WERI-Rb-1 (cell line): ENCODE results near the gene POLR1D.

Experiments
- DNase-seq: peaks from one replicate; pipeline ENCODE4 v3.0.0-alpha.2; 2020
- H3K27ac ChIP-seq: fragments of 250-450 bp; sonication (Bioruptor Pico); 2 replicates; pipeline ENCODE4 v1.5.1; 2020; ENCODE audit warnings: mild to moderate bottlenecking, moderate library complexity
- H3K27me3 ChIP-seq: fragments of 250-450 bp; sonication (Bioruptor Pico); 2 replicates; pipeline ENCODE4 v1.5.1; 2021; ENCODE audit warnings: mild to moderate bottlenecking, low read depth, moderate library complexity; ENCODE audit not compliant: insufficient read depth, severe bottlenecking
- H3K36me3 ChIP-seq: fragments of 250-450 bp; sonication (Bioruptor Pico); 2 replicates; pipeline ENCODE4 v1.5.1; 2020; ENCODE audit warnings: mild to moderate bottlenecking, moderate library complexity
- H3K4me3 ChIP-seq: 2 replicates; pipeline ENCODE4 v1.5.1; 2011; ENCODE audit warnings: low read depth, mild to moderate bottlenecking, control low read depth, low read length
- H3K9me3 ChIP-seq: fragments of 250-450 bp; sonication (Bioruptor Pico); 2 replicates; pipeline ENCODE4 v1.5.1; 2021; ENCODE audit warnings: mild to moderate bottlenecking, moderate library complexity; ENCODE audit not compliant: severe bottlenecking
- TF ChIP-seq, protein P1 (sequence below): IDR thresholded peaks from 2 replicates; pipeline ENCODE4 v1.5.1; 2011; ENCODE audit warnings: low read depth, mild to moderate bottlenecking, control low read depth, inconsistent platforms, low read length

POLR1D gene

GRCh38 chr13:27654816-27655215 lies 33.1 kb downstream of the POLR1D start:
- Histone ChIP-seq H3K36me3 (peaks cover 13% of the 10 kb centered on the region), H3K27me3 (no peaks in the 10 kb centered on the region), H3K4me3 (no peak overlapping the region), H3K27ac (no peak overlapping the region), H3K9me3 (peaks cover 8% of the 10 kb centered on the region)
- DNase-seq, result no peak
- TF ChIP-seq, protein P1, sequence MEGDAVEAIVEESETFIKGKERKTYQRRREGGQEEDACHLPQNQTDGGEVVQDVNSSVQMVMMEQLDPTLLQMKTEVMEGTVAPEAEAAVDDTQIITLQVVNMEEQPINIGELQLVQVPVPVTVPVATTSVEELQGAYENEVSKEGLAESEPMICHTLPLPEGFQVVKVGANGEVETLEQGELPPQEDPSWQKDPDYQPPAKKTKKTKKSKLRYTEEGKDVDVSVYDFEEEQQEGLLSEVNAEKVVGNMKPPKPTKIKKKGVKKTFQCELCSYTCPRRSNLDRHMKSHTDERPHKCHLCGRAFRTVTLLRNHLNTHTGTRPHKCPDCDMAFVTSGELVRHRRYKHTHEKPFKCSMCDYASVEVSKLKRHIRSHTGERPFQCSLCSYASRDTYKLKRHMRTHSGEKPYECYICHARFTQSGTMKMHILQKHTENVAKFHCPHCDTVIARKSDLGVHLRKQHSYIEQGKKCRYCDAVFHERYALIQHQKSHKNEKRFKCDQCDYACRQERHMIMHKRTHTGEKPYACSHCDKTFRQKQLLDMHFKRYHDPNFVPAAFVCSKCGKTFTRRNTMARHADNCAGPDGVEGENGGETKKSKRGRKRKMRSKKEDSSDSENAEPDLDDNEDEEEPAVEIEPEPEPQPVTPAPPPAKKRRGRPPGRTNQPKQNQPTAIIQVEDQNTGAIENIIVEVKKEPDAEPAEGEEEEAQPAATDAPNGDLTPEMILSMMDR, result no peak

DNA sequence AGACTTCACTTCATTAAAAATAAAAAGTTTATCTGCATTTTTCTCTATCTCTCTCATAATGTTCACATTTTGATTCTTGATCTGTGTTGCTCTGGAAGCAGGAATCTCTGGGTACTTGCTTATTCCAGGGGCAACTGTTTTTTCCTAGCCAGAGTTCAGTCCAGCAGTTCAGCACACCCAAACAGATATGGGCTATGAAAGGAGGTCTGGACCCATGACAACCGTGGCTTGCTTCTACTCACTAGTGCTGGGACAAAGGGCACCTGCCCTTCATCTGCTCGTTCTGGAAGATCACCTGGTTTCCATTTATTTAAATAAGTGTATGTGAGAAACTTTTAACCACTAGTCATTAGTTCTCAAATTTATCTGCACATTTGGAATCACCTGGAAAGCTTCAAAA lies 36.0 kb downstream of the POLR1D start:
- Histone ChIP-seq H3K36me3 (no peaks in the 10 kb centered on the region; the same call in 1 of the 2 replicates), H3K27ac (no peak overlapping the region), H3K9me3 (no peaks in the 10 kb centered on the region), H3K27me3 (no peaks in the 10 kb centered on the region), H3K4me3 (no peak overlapping the region)
- TF ChIP-seq, protein P1, result no peak
- DNase-seq, result no peak

- H3K4me3 ChIP-seq, result no peak overlapping the region
- TF ChIP-seq, protein P1, result no peak
- H3K27me3 ChIP-seq, result no peaks in the 10 kb centered on the region
- DNase-seq, result no peak
- no peaks in the 10 kb centered on the region for H3K9me3 ChIP-seq
- no peak overlapping the region for H3K27ac ChIP-seq
- no peaks in the 10 kb centered on the region; the same call in 1 of the 2 replicates for H3K36me3 ChIP-seq
Observed at GRCh38 chr13:27658546-27658945, 36.9 kb downstream of the POLR1D start.

DNA sequence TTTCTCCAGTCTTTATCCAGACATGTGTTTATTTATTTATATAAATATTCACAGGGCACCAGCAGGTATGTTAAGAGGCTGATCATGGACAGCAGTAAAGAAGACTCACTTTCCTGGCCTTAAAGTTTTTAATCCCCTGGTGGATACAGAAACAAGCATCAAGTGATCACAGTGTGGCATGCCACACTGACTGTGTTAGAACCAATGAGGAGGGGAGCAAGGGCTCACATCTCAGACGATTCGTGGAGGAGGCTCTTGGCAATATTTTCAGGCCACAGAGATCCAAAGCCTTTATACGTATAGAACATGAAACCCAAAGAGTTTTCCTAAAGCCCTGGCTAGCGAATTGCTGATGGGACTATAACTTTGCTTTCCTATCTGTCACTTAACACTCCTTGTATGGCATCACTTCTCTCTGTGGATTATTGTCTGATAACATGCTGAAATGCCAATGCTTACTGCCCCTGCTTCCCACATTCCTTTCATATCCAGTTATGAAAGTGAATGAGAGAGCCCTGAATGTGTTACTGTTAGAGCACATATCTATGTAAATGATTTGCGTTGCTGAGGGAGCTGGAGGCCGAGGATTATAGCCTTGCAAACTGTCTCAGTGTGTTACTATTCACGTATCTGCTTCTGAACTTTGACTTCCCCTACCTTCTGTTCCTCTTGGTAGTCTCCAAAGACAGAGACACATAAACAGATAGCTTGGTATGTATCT lies 37.6 kb downstream of the POLR1D start:
- DNase-seq, result no peak
- H3K27me3 ChIP-seq, result no peaks in the 10 kb centered on the region
- TF ChIP-seq, protein P1, result no peak

DNA sequence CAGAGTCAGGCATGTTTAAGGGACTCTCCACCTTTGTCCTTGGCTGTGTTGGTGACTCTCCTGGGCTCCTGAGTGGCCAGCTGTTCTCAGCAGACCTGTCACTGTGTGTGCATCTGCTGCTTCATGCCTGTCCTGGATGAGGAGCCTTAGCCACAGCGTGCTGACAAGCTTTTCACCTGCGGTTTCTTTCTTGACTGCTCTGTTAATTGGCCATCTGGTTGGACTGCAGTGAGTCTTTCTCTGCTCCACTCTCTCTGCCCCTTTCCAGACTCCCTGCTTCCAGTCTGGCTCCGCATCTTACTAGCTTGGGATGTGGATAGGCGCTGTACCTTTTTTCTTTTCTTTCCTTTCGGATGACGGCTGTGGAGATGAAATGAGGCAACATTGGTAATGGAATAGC lies 38.8 kb downstream of the POLR1D start:
- Histone ChIP-seq H3K36me3 (no peaks in the 10 kb centered on the region; the same call in 1 of the 2 replicates), H3K27ac (no peak overlapping the region), H3K9me3 (no peaks in the 10 kb centered on the region), H3K4me3 (no peak overlapping the region), H3K27me3 (no peaks in the 10 kb centered on the region)
- TF ChIP-seq, protein P1, result no peak
- no peak for DNase-seq

More for the DNA sequence above, 37.6 kb downstream of the POLR1D start:
- Histone ChIP-seq H3K4me3 (no peak overlapping the region), H3K27ac (no peak overlapping the region), H3K9me3 (no peaks in the 10 kb centered on the region), H3K36me3 (no peaks in the 10 kb centered on the region; the same call in 1 of the 2 replicates)

GRCh38 chr13:27661017-27661416 lies 39.3 kb downstream of the POLR1D start:
- TF ChIP-seq, protein P1, result no peak
- H3K9me3 ChIP-seq, result no peaks in the 10 kb centered on the region
- no peak overlapping the region for H3K27ac ChIP-seq
- H3K4me3 ChIP-seq, result no peak overlapping the region
- H3K27me3 ChIP-seq, result no peaks in the 10 kb centered on the region
- peaks cover 4% of the 10 kb centered on the region for H3K36me3 ChIP-seq
- DNase-seq, result no peak
